IPS-18a (cell line): ENCODE data around the gene KIF21A.
A peak's percentile ranks its signal among the peaks of the same experiment; 100 is the strongest.

Experiments used
- H3K27ac ChIP-seq: one replicate; pipeline ENCODE4 v1.5.1; 2013; ENCODE audit warnings: low read length
- H3K27me3 ChIP-seq: one replicate; pipeline ENCODE4 v1.6.1; 2013; ENCODE audit warnings: mild to moderate bottlenecking, low read length; ENCODE audit not compliant: control insufficient read depth, insufficient read depth
- H3K36me3 ChIP-seq: one replicate; pipeline ENCODE4 v1.6.1; 2013; ENCODE audit warnings: low read depth, low read length; ENCODE audit not compliant: control insufficient read depth
- H3K4me1 ChIP-seq: one replicate; pipeline ENCODE4 v1.6.1; 2013; ENCODE audit warnings: low read depth, low read length; ENCODE audit not compliant: control insufficient read depth
- H3K4me3 ChIP-seq: one replicate; pipeline ENCODE4 v1.5.1; 2013; ENCODE audit warnings: low read length
- H3K9ac ChIP-seq: one replicate; pipeline ENCODE4 v1.6.1; 2013; ENCODE audit warnings: mild to moderate bottlenecking, low read length, moderate library complexity
- H3K9me3 ChIP-seq: one replicate; pipeline ENCODE4 v1.6.1; 2013; ENCODE audit warnings: low read depth, low read length; ENCODE audit not compliant: control insufficient read depth

The KIF21A gene

GRCh38 chr12:39402922-39403321 lies 40.0 kb downstream of the KIF21A start:
- H3K9ac ChIP-seq, result no peak overlapping the region
- peaks cover 12% of the 10 kb centered on the region for H3K4me1 ChIP-seq
- no peaks in the 10 kb centered on the region for H3K27me3 ChIP-seq
- no peak overlapping the region for H3K27ac ChIP-seq
- no peak overlapping the region for H3K4me3 ChIP-seq
- H3K36me3 ChIP-seq, result no peaks in the 10 kb centered on the region
- H3K9me3 ChIP-seq, result no peaks in the 10 kb centered on the region

DNA sequence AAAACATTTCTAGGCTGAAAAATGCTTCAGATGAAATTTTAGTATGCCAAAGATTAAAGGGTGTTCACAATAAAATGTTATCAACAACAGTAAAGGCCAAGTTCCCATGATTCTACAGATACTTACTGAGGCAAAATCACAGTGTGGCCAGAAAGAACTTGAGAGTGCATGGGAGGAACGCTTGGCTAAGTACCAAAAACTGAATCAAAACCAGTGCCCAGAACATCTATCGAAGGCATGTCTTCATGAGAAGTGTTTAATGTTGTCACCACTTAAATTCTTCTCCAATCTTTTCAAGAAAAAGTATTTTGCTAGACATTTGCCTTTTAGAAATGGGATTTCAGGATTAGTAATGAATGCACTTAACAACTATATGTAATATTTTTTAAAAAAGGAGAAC lies 41.5 kb downstream of the KIF21A start:
- no peaks in the 10 kb centered on the region for H3K9me3 ChIP-seq
- no peaks in the 10 kb centered on the region for H3K27me3 ChIP-seq
- H3K4me1 ChIP-seq, result peaks cover 7% of the 10 kb centered on the region
- no peaks in the 10 kb centered on the region for H3K36me3 ChIP-seq
- no peak overlapping the region for H3K4me3 ChIP-seq
- H3K27ac ChIP-seq, result no peak overlapping the region
- H3K9ac ChIP-seq, result no peak overlapping the region

GRCh38 chr12:39395866-39396265 lies 47.1 kb downstream of the KIF21A start:
- H3K27ac ChIP-seq, result no peak overlapping the region
- no peaks in the 10 kb centered on the region for H3K9me3 ChIP-seq
- no peaks in the 10 kb centered on the region for H3K36me3 ChIP-seq
- H3K4me1 ChIP-seq, result peaks cover 30% of the 10 kb centered on the region
- H3K4me3 ChIP-seq, result no peak overlapping the region
- no peaks in the 10 kb centered on the region for H3K27me3 ChIP-seq
- no peak overlapping the region for H3K9ac ChIP-seq

GRCh38 chr12:39393890-39394289 lies 49.0 kb downstream of the KIF21A start:
- Histone ChIP-seq H3K9me3 (no peaks in the 10 kb centered on the region), H3K27me3 (no peaks in the 10 kb centered on the region), H3K36me3 (no peaks in the 10 kb centered on the region), H3K4me3 (peak overlapping the region; percentile 34), H3K4me1 (peaks cover 45% of the 10 kb centered on the region), H3K27ac (peak overlapping the region; percentile 92), H3K9ac (peak overlapping the region; percentile 36)

GRCh38 chr12:39393179-39393578 lies 49.7 kb downstream of the KIF21A start:
- Histone ChIP-seq H3K27ac (peak overlapping the region; percentile 80), H3K9me3 (no peaks in the 10 kb centered on the region), H3K27me3 (no peaks in the 10 kb centered on the region), H3K9ac (peak overlapping the region; percentile 15), H3K4me1 (peaks cover 45% of the 10 kb centered on the region), H3K36me3 (no peaks in the 10 kb centered on the region), H3K4me3 (peak overlapping the region; percentile 34)

- peaks cover 45% of the 10 kb centered on the region for H3K4me1 ChIP-seq
- no peaks in the 10 kb centered on the region for H3K36me3 ChIP-seq
- no peaks in the 10 kb centered on the region for H3K9me3 ChIP-seq
- H3K27me3 ChIP-seq, result no peaks in the 10 kb centered on the region
- no peak overlapping the region for H3K4me3 ChIP-seq
- peak overlapping the region; percentile 9 for H3K27ac ChIP-seq
- no peak overlapping the region for H3K9ac ChIP-seq
These were observed 50.6 kb downstream of the KIF21A start for GRCh38 chr12:39392154-39392925.

GRCh38 chr12:39390752-39391151 lies 52.2 kb downstream of the KIF21A start:
- Histone ChIP-seq H3K9me3 (no peaks in the 10 kb centered on the region), H3K9ac (no peak overlapping the region), H3K4me1 (peaks cover 45% of the 10 kb centered on the region), H3K36me3 (no peaks in the 10 kb centered on the region), H3K27ac (no peak overlapping the region), H3K4me3 (no peak overlapping the region), H3K27me3 (no peaks in the 10 kb centered on the region)

GRCh38 chr12:39389399-39390150 lies 53.3 kb downstream of the KIF21A start:
- Histone ChIP-seq H3K27ac (no peak overlapping the region), H3K36me3 (no peaks in the 10 kb centered on the region), H3K4me1 (peaks cover 39% of the 10 kb centered on the region), H3K9ac (no peak overlapping the region), H3K27me3 (no peaks in the 10 kb centered on the region), H3K9me3 (no peaks in the 10 kb centered on the region), H3K4me3 (no peak overlapping the region)

- Histone ChIP-seq H3K27ac (no peak overlapping the region), H3K9ac (no peak overlapping the region), H3K4me3 (no peak overlapping the region), H3K27me3 (no peaks in the 10 kb centered on the region), H3K9me3 (no peaks in the 10 kb centered on the region), H3K36me3 (no peaks in the 10 kb centered on the region), H3K4me1 (peaks cover 15% of the 10 kb centered on the region)
These were observed 56.6 kb downstream of the KIF21A start for GRCh38 chr12:39386335-39386734.

DNA sequence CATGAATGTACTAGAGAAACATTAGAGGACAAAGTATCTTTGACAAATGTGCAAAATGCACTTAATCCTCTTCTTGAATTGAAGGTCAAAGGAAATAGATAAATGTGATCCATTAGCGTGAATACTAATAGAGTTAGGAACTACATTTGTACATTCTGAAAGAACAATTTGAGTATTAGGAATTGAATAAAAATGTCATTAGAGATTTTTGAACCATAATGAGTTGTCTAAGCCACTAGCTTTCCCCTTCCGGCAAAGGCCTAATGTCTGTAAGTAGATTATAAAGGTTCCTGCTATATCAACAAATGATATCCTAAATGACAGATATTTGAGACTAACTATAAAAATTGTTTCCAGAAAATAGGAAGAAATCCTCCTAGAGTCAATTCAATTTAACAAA lies 59.8 kb downstream of the KIF21A start:
- H3K4me1 ChIP-seq, result no peaks in the 10 kb centered on the region
- no peaks in the 10 kb centered on the region for H3K9me3 ChIP-seq
- H3K27me3 ChIP-seq, result no peaks in the 10 kb centered on the region
- H3K9ac ChIP-seq, result no peak overlapping the region
- no peaks in the 10 kb centered on the region for H3K36me3 ChIP-seq
- no peak overlapping the region for H3K4me3 ChIP-seq
- no peak overlapping the region for H3K27ac ChIP-seq

GRCh38 chr12:39380090-39380489 lies 62.8 kb downstream of the KIF21A start:
- Histone ChIP-seq H3K9ac (no peak overlapping the region), H3K4me1 (peaks cover 4% of the 10 kb centered on the region), H3K9me3 (no peaks in the 10 kb centered on the region), H3K4me3 (no peak overlapping the region), H3K36me3 (no peaks in the 10 kb centered on the region), H3K27ac (no peak overlapping the region), H3K27me3 (no peaks in the 10 kb centered on the region)

- no peaks in the 10 kb centered on the region for H3K36me3 ChIP-seq
- no peak overlapping the region for H3K9ac ChIP-seq
- H3K9me3 ChIP-seq, result no peaks in the 10 kb centered on the region
- no peaks in the 10 kb centered on the region for H3K27me3 ChIP-seq
- no peak overlapping the region for H3K27ac ChIP-seq
- H3K4me3 ChIP-seq, result no peak overlapping the region
- H3K4me1 ChIP-seq, result peaks cover 13% of the 10 kb centered on the region
These were observed 64.6 kb downstream of the KIF21A start for GRCh38 chr12:39378341-39378740.
